Ishikawa (cell line): ENCODE data around the gene ICA1.

ENCODE experiments used
- CEBPB ChIP-seq: IDR thresholded peaks from 2 replicates; pipeline ENCODE4 v1.6.1; 2012
- CREB1 ChIP-seq: IDR thresholded peaks from 2 replicates; pipeline ENCODE4 v1.6.1; 2012; ENCODE audit warnings: low read depth
- EGR1 ChIP-seq: IDR thresholded peaks from 2 replicates; pipeline ENCODE4 v1.6.1; 2012
- EP300 ChIP-seq: IDR thresholded peaks from 2 replicates; pipeline ENCODE4 v1.6.1; 2012; ENCODE audit warnings: borderline replicate concordance
- FOXM1 ChIP-seq: IDR thresholded peaks from 2 replicates; pipeline ENCODE4 v1.6.1; 2012; ENCODE audit warnings: low read depth, borderline replicate concordance
- NFIC ChIP-seq: IDR thresholded peaks from 2 replicates; pipeline ENCODE4 v1.6.1; 2012
- RAD21 ChIP-seq: IDR thresholded peaks from 2 replicates; pipeline ENCODE4 v1.6.1; 2012; ENCODE audit warnings: low read depth
- TAF1 ChIP-seq: IDR thresholded peaks from 2 replicates; pipeline ENCODE4 v1.6.1; 2012; ENCODE audit warnings: low read depth, mild to moderate bottlenecking
- TCF12 ChIP-seq: IDR thresholded peaks from 2 replicates; pipeline ENCODE4 v1.6.1; 2012; ENCODE audit warnings: low read depth
- TEAD4 ChIP-seq: IDR thresholded peaks from 2 replicates; pipeline ENCODE4 v1.6.1; 2012
- YY1 ChIP-seq: IDR thresholded peaks from 2 replicates; pipeline ENCODE4 v1.6.1; 2012; ENCODE audit warnings: low read depth
- ZBTB7A ChIP-seq: IDR thresholded peaks from 2 replicates; pipeline ENCODE4 v1.6.1; 2012; ENCODE audit warnings: low read depth
- TF ChIP-seq, protein P1 (sequence below): IDR thresholded peaks from 2 replicates; pipeline ENCODE4 v1.6.1; 2012
- TF ChIP-seq, protein P2 (sequence below): IDR thresholded peaks from 2 replicates; pipeline ENCODE4 v1.6.1; 2012; ENCODE audit warnings: low read depth, mild to moderate bottlenecking
- TF ChIP-seq, protein P3 (sequence below): IDR thresholded peaks from 2 replicates; pipeline ENCODE4 v1.6.1; 2012

The ICA1 gene

DNA sequence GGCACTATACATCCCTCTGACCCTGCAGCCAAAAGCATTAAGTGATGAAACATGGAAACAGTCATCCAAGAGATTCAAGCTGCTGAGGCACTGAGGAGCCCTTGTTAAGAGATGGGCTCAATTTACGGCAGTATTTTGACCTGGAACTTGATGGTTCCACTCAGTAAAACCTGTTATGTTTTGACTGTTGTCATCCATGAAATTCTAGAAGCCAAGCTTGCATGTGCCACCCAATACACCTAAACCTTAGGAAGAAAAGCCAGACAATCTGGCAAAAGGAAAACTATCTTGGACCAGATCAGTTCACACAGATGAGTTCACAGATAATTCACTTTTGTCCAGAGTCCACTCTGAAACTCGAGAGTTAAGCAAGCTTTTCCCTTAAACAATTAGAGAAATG lies 53.2 kb downstream of the ICA1 start:
- no peak for TF ChIP-seq NFIC
- TF ChIP-seq, protein P1, sequence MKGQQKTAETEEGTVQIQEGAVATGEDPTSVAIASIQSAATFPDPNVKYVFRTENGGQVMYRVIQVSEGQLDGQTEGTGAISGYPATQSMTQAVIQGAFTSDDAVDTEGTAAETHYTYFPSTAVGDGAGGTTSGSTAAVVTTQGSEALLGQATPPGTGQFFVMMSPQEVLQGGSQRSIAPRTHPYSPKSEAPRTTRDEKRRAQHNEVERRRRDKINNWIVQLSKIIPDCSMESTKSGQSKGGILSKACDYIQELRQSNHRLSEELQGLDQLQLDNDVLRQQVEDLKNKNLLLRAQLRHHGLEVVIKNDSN, result no peak
- TF ChIP-seq, protein P2, sequence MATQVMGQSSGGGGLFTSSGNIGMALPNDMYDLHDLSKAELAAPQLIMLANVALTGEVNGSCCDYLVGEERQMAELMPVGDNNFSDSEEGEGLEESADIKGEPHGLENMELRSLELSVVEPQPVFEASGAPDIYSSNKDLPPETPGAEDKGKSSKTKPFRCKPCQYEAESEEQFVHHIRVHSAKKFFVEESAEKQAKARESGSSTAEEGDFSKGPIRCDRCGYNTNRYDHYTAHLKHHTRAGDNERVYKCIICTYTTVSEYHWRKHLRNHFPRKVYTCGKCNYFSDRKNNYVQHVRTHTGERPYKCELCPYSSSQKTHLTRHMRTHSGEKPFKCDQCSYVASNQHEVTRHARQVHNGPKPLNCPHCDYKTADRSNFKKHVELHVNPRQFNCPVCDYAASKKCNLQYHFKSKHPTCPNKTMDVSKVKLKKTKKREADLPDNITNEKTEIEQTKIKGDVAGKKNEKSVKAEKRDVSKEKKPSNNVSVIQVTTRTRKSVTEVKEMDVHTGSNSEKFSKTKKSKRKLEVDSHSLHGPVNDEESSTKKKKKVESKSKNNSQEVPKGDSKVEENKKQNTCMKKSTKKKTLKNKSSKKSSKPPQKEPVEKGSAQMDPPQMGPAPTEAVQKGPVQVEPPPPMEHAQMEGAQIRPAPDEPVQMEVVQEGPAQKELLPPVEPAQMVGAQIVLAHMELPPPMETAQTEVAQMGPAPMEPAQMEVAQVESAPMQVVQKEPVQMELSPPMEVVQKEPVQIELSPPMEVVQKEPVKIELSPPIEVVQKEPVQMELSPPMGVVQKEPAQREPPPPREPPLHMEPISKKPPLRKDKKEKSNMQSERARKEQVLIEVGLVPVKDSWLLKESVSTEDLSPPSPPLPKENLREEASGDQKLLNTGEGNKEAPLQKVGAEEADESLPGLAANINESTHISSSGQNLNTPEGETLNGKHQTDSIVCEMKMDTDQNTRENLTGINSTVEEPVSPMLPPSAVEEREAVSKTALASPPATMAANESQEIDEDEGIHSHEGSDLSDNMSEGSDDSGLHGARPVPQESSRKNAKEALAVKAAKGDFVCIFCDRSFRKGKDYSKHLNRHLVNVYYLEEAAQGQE, result no peak
- TF ChIP-seq TCF12, result no peak
- no peak for TF ChIP-seq CREB1
- TF ChIP-seq, protein P3, sequence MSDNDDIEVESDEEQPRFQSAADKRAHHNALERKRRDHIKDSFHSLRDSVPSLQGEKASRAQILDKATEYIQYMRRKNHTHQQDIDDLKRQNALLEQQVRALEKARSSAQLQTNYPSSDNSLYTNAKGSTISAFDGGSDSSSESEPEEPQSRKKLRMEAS, result no peak
- no peak for TF ChIP-seq RAD21
- no peak for TF ChIP-seq TEAD4
- TF ChIP-seq EP300, result no peak

DNA sequence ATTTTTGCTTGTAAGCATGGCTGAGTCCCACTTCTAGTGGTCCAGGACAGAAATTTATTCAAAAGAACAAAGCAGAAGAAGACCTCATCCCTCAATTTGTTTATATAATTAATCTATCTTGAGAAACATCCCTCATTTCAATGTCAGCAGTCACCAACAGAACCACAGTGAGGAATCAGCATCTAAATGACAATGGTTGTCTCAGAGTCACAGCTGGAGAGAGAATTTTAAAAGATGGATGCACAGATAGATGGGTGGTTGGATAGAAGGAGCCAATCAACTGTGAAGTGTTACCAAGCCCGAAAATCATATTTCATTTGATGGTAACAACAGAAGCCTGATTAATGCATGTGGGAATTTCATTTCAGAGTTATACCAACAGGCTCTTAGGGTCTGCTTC lies 55.0 kb downstream of the ICA1 start:
- TF ChIP-seq, protein P3, result no peak
- TF ChIP-seq ZBTB7A, result no peak
- TF ChIP-seq NFIC, result no peak
- TF ChIP-seq, protein P1, result no peak
- no peak for TF ChIP-seq TEAD4
- TF ChIP-seq EGR1, result no peak

DNA sequence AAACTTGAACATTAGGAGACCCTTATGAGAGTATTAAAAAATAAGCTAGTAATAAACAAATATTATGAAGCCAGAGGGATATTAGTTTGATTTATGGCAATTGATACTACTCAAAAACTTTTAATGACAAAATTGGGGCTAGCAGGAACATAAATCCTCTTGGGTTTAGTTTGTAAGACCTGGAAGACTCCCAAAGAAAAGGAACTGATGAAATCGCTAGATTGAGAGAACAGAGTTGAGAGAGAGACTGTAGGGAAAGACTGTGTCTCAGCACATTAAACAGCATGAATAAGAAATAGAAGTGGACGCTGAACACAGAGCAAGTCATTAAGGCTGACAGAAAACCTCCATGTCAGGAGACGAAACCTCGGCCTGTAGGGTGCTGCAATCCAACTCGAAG lies 56.4 kb downstream of the ICA1 start:
- no peak for TF ChIP-seq ZBTB7A
- no peak for TF ChIP-seq CREB1
- no peak for TF ChIP-seq FOXM1
- TF ChIP-seq, protein P1, result no peak
- TF ChIP-seq RAD21, result no peak

DNA sequence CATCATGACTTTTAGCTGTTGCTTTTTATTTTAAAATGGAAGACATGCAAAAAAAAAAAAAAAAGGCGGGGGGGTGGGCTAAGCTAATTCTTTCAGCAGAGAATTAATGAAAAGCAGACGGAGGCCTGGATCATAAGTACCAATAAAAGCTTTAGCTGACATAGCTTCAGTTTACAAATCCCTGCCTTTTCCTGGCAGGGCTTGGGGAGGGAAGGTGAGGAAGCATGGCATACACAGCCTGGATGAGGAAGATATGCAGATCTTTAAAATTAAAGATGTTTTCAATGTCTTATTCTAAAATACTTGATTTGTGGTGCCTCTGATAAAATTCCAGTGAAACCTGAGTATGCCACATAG lies 57.0 kb downstream of the ICA1 start:
- no peak for TF ChIP-seq CEBPB
- TF ChIP-seq TEAD4, result no peak
- no peak for TF ChIP-seq TCF12
- no peak for TF ChIP-seq YY1
- no peak for TF ChIP-seq RAD21
- TF ChIP-seq, protein P2, result no peak
- no peak for TF ChIP-seq EP300
- TF ChIP-seq, protein P3, result no peak
- TF ChIP-seq ZBTB7A, result no peak
- no peak for TF ChIP-seq EGR1
- no peak for TF ChIP-seq TAF1
- TF ChIP-seq FOXM1, result no peak
- TF ChIP-seq, protein P1, result no peak

DNA sequence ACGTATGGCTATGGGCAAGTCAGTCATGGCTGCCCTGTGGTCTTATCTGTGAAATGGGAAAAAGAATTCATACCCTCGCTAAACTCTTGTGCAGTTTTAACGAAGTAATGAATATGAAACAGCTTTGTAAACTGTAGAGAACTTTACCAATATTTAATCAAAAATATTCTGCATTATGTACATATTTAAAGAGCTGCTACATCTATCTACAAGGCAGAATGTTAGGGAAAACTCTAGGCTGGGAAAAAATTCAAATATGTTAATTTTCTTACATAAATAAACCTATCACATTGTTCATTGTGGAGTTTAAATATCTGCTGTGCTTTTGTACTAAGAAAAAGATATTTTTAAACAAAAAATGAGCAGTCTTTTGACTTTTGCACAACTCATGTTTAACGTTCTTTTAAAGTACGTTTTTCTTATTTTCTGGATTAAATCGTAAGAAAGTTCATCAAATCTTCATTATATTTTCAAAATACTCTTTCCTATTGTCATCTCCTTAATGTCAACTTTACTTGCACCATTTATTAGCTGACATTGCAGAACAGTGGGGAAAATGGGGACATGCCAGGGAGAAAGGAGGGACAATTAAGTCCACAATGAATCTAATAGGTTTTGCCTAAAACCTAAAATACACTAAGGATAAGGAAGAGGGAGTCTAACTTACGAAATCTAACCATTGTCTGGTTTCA lies 57.5 kb downstream of the ICA1 start:
- TF ChIP-seq TCF12, result no peak
- no peak for TF ChIP-seq NFIC
- TF ChIP-seq ZBTB7A, result no peak
- no peak for TF ChIP-seq TEAD4
- no peak for TF ChIP-seq FOXM1
- TF ChIP-seq, protein P3, result no peak
- no peak for TF ChIP-seq EP300
- no peak for TF ChIP-seq RAD21
- TF ChIP-seq, protein P1, result no peak
- TF ChIP-seq EGR1, result no peak
- TF ChIP-seq CEBPB, result no peak
- no peak for TF ChIP-seq CREB1
- TF ChIP-seq, protein P2, result no peak
- TF ChIP-seq YY1, result no peak
- TF ChIP-seq TAF1, result no peak
